Measurements from ENCODE around the gene PYGB. TPM values are rescaled to one million over a fixed set of nuclear protein-coding genes. Genes with fewer than 3 reads are reported as not detected.
"Not testable (repeated sequence)": the region's sequence is repeated elsewhere in the genome, so short reads cannot be mapped to it uniquely, and the experiment has no call there.

The PYGB gene
- total RNA-seq, 1 experiment from 2014 or later: 435 TPM

DNA sequence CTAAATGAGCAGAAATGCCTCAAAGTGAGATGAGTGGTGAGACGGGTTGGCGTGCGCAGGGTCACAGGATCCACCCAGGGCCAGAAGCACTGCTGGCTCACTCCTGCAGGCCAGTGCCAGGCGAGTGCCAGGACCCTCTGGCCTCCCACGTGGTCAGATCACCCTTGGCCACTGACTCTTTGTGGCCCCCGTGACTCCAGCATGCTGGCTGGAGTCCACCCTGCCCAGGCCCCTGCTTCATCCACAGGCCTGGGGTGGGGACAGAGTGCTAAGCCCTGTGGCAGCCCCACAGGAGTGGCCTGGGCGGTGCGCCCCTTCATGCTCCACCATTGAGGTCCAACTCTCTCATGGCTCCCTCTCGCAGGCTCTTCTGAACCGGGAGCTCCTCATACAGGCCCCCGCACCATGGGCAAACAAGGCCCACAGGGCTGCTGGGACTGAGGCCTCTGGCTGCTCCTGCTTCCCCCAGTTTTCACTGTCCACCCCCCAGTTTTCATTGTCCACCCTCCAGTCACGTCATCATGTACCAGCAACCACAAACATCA, 81.1 kb downstream of the PYGB start:
- ChIA-PET CTCF (interaction anchor here (0.6 to 1.5 kb wide), 2 partner anchors 70 to 286 kb away, joined by 3 to 4 read pairs; no protein-coding TSS in a partner anchor), POLR2A (interaction anchor here (0.5 to 0.7 kb wide), 2 partner anchors 11 to 270 kb away, joined by 3 read pairs; no protein-coding TSS in a partner anchor)
- BruUV-seq (replicated peaks): no TSS peak
- H3K27ac Mint-ChIP-seq (ENCODE audit: low read depth, unreplicated experiment): no peak overlapping the region
- no peaks in the 10 kb centered on the region for H3K27me3 Mint-ChIP-seq (ENCODE audit: insufficient read depth, unreplicated experiment)
- H3K4me1 Mint-ChIP-seq (ENCODE audit: insufficient read depth, unreplicated experiment): peaks cover 6% of the 10 kb centered on the region
- TF ChIP-seq, protein P1, sequence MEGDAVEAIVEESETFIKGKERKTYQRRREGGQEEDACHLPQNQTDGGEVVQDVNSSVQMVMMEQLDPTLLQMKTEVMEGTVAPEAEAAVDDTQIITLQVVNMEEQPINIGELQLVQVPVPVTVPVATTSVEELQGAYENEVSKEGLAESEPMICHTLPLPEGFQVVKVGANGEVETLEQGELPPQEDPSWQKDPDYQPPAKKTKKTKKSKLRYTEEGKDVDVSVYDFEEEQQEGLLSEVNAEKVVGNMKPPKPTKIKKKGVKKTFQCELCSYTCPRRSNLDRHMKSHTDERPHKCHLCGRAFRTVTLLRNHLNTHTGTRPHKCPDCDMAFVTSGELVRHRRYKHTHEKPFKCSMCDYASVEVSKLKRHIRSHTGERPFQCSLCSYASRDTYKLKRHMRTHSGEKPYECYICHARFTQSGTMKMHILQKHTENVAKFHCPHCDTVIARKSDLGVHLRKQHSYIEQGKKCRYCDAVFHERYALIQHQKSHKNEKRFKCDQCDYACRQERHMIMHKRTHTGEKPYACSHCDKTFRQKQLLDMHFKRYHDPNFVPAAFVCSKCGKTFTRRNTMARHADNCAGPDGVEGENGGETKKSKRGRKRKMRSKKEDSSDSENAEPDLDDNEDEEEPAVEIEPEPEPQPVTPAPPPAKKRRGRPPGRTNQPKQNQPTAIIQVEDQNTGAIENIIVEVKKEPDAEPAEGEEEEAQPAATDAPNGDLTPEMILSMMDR (IDR thresholded peaks at IDR 0.05; ENCODE audit: unreplicated experiment): no peak
- H3K4me3 Mint-ChIP-seq (ENCODE audit: unreplicated experiment): no peak overlapping the region
- peaks cover 6% of the 10 kb centered on the region for H3K9me3 Mint-ChIP-seq (ENCODE audit: unreplicated experiment)
- intact Hi-C loops (cut with micrococcal nuclease): no loop called here
- DNase-seq (ENCODE audit: unreplicated experiment): no peak
- peaks cover 5% of the 10 kb centered on the region for H3K36me3 Mint-ChIP-seq (ENCODE audit: insufficient read depth, unreplicated experiment)

DNA sequence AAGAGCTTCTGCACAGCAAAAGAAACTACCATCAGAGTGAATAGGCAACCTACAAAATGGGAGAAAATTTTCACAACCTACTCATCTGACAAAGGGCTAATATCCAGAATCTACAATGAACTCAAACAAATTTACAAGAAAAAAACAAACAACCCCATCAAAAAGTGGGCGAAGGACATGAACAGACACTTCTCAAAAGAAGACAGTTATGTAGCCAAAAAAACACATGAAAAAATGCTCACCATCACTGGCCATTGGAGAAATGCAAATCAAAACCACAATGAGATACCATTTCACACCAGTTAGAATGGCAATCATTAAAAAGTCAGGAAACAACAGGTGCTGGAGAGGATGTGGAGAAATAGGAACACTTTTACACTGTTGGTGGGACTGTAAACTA, 87.1 kb downstream of the PYGB start:
- H3K27me3 Mint-ChIP-seq (ENCODE audit: insufficient read depth, unreplicated experiment); H3K9me3 Mint-ChIP-seq (ENCODE audit: unreplicated experiment); H3K4me1 Mint-ChIP-seq (ENCODE audit: insufficient read depth, unreplicated experiment); H3K4me3 Mint-ChIP-seq (ENCODE audit: unreplicated experiment); CTCF ChIA-PET; DNase-seq (ENCODE audit: unreplicated experiment); H3K27ac Mint-ChIP-seq (ENCODE audit: low read depth, unreplicated experiment); H3K36me3 Mint-ChIP-seq (ENCODE audit: insufficient read depth, unreplicated experiment); BruUV-seq (replicated peaks); POLR2A ChIA-PET; intact Hi-C loops (cut with micrococcal nuclease): not testable (repeated sequence)

DNA sequence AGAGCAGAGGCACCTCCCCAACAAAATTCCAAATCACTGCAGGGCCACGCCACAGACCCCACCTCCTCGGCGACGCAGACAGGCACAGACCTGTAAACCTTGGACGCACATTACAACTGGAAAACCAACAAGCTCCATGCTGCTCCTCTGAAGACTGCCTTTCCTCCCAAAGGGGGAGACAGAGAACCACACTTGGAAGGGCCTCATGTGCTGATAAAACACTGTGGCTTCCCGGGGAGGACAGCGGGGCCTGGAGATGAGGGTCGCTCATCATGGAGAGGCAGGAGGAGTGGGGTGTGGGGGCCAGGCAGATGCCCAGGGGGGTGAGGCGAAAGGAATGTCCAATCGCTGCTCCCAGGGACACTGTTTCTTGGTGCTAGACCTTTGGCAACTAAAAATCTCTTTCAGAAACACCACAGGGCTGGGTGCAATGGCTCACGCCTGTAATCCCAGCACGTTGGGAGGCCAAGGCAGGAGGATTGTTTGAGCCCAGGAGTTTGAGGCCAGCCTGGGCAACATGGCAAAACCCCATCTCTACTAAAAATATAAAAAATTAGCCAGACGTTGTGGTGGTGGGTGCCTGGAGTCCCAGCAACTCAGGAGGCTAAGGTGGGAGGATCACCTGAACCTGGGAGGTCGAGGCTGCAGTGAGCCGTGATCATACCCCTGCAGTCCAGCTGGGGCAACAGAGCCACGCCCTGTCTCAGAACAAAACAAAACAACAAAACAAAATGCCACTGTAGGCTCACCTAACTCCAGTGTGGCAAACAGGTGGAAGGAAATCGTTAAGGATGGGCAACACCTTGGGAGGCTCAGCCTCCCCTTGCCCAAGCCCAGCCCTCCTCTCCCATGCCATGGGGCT, 88.9 kb downstream of the PYGB start:
- Mint-ChIP-seq H3K4me3 (ENCODE audit: unreplicated experiment) (no peak overlapping the region), H3K9me3 (ENCODE audit: unreplicated experiment) (no peaks in the 10 kb centered on the region), H3K27ac (ENCODE audit: low read depth, unreplicated experiment) (no peak overlapping the region), H3K27me3 (ENCODE audit: insufficient read depth, unreplicated experiment) (no peaks in the 10 kb centered on the region), H3K36me3 (ENCODE audit: insufficient read depth, unreplicated experiment) (no peaks in the 10 kb centered on the region), H3K4me1 (ENCODE audit: insufficient read depth, unreplicated experiment) (no peaks in the 10 kb centered on the region)
- ChIA-PET POLR2A (interaction anchor here (0.6 to 2.0 kb wide), 4 partner anchors 9 to 344 kb away, joined by 3 to 6 read pairs (median 3); partner anchors contain the start of genes ABHD12 and APMAP), CTCF (interaction anchor here (0.6 to 2.4 kb wide), 16 partner anchors 11 to 353 kb away, joined by 3 to 19 read pairs (median 3); no protein-coding TSS in a partner anchor)
- intact Hi-C loops (cut with micrococcal nuclease): loop anchor here (2.0 kb wide), 1 partner anchor 62 kb away; no protein-coding TSS in a partner anchor
- TF ChIP-seq, protein P1 (IDR thresholded peaks at IDR 0.05; ENCODE audit: unreplicated experiment): peak; percentile 8
- peak; percentile 44 for DNase-seq (ENCODE audit: unreplicated experiment)
- no TSS peak for BruUV-seq (replicated peaks)

DNA sequence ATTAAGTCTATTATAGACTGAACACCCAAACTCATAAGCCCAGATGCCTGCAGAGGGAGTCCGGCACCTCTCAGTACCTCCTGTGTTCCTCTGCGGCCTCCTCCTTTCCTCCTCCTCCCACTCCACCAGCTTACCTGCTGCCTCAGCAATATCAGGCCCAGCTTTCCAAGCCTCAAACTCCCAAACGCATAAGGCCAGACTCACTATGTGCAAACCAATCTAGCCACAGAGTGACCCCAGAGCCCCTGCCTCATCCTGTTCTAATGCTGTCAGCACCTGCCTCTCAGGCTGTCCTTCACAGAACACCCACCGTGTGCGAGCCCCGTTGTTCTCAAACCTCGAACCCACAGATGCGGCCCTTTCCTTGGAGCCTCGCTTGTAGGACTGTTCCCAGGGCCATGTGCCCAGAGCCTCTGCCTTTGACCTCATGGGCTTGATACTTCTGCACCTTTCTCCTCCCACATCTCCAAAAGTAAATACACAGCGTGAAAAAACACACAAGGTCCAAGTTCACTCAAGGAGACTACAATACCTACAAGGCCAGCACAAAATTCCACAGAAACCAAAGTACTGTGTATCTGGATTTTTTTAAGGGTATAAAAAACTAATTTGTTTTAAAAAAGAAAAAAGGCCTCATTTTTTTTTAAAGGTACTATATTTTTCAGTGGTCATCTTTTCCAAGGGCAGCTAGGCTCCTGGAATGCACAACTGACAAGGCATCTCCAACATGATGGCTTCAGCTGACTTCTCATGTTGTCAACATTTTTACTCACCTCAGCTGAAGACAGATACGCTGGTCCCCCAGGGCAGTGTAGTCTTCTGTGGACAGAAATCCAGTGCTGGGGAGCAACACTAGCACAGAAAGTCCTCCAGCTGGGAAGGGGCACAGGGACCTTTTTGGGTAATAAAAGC, 90.5 kb downstream of the PYGB start:
- TF ChIP-seq, protein P1 (IDR thresholded peaks at IDR 0.05; ENCODE audit: unreplicated experiment): no peak
- ChIA-PET POLR2A (interaction anchor here (2.0 kb wide), 1 partner anchor 53 kb away, joined by 6 read pairs; the partner anchor contains the start of gene ABHD12), CTCF (interaction anchor here (0.6 to 2.4 kb wide), 8 partner anchors 10 to 202 kb away, joined by 3 to 19 read pairs (median 4); no protein-coding TSS in a partner anchor)
- Mint-ChIP-seq H3K27me3 (ENCODE audit: insufficient read depth, unreplicated experiment) (no peaks in the 10 kb centered on the region), H3K36me3 (ENCODE audit: insufficient read depth, unreplicated experiment) (no peaks in the 10 kb centered on the region), H3K4me3 (ENCODE audit: unreplicated experiment) (no peak overlapping the region), H3K9me3 (ENCODE audit: unreplicated experiment) (no peaks in the 10 kb centered on the region), H3K27ac (ENCODE audit: low read depth, unreplicated experiment) (no peak overlapping the region), H3K4me1 (ENCODE audit: insufficient read depth, unreplicated experiment) (no peaks in the 10 kb centered on the region)
- intact Hi-C loops (cut with micrococcal nuclease): no loop called here
- DNase-seq (ENCODE audit: unreplicated experiment): no peak
- BruUV-seq (replicated peaks): no TSS peak

Measured in MCF 10A (cell line).